ENCODE results near the gene BRD9. TPM values are rescaled to one million over a fixed set of nuclear protein-coding genes. Genes with fewer than 3 reads are reported as not detected.

The BRD9 gene
- total and polyA plus RNA-seq, 8 donors = 37.9 to 60.6 (median 48.1) TPM

GRCh38 chr5:876398-877365 is 15.9 kb downstream of the BRD9 start:
- no peak overlapping the region for H3K4me3 ChIP-seq
- no peak for ATAC-seq
- intact Hi-C loops (cut with DNase I) = no loop called here
- H3K27me3 ChIP-seq = no peaks in the 10 kb centered on the region
- H3K4me1 ChIP-seq = no peaks in the 10 kb centered on the region
- no peaks in the 10 kb centered on the region for H3K9me3 ChIP-seq
- peak in 1 of 4 donors; percentile 63 for DNase-seq
- no peak overlapping the region for H3K27ac ChIP-seq
- H3K36me3 ChIP-seq = peaks cover 0 to 82% of the 10 kb centered on the region in 2 donors
- TF ChIP-seq, protein P1, sequence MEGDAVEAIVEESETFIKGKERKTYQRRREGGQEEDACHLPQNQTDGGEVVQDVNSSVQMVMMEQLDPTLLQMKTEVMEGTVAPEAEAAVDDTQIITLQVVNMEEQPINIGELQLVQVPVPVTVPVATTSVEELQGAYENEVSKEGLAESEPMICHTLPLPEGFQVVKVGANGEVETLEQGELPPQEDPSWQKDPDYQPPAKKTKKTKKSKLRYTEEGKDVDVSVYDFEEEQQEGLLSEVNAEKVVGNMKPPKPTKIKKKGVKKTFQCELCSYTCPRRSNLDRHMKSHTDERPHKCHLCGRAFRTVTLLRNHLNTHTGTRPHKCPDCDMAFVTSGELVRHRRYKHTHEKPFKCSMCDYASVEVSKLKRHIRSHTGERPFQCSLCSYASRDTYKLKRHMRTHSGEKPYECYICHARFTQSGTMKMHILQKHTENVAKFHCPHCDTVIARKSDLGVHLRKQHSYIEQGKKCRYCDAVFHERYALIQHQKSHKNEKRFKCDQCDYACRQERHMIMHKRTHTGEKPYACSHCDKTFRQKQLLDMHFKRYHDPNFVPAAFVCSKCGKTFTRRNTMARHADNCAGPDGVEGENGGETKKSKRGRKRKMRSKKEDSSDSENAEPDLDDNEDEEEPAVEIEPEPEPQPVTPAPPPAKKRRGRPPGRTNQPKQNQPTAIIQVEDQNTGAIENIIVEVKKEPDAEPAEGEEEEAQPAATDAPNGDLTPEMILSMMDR (IDR thresholded peaks at IDR 0.05) = no peak

DNA sequence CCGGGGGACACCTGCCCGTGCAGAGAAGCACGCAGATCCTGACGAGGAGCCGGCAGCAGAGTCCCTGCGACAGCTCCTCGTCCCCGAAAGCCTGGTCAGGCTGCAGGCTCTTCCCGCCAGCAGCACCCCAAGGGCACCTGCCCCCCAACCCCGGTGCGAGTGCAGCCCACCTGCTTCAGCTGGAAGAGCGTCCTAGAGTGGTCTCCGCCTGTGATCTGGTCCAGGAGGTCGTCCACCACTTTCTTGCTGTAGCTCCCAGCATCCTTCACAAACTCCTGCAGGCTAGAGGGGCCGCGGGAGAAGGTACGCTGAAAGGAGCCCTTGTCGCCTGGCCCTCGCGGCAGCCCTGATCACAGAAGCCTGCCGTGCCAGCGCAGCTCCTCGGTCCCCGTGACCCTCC is 16.7 kb downstream of the BRD9 start:
- Histone ChIP-seq H3K27me3 (no peaks in the 10 kb centered on the region), H3K36me3 (peaks cover 0 to 82% of the 10 kb centered on the region in 2 donors), H3K4me1 (no peaks in the 10 kb centered on the region), H3K4me3 (no peak overlapping the region), H3K27ac (no peak overlapping the region), H3K9me3 (no peaks in the 10 kb centered on the region)
- TF ChIP-seq, protein P1 (IDR thresholded peaks at IDR 0.05) = no peak
- ATAC-seq (no peak), DNase-seq (peak in 1 of 4 donors; percentile 66)
- intact Hi-C loops (cut with DNase I) = no loop called here

DNA sequence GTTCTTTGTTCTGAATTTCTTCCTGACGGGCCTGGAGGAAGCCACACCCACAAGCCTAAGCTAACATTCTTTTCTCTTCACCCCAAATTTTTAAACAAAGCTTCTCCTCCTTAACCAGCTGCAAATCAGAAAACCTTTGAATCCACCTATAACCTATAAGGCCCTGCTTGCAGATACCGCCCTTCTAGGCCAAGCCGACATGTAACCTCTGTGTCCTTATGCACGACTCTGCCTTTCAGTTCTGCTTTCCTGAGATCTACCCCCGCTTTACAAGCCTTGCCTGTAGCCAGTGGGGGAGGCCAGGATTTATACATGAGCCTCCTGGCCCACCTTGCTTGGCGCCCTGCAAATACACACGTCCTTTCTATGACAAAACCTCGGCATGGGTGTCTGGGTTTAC is 19.3 kb downstream of the BRD9 start:
- H3K4me1 ChIP-seq = no peaks in the 10 kb centered on the region
- no peaks in the 10 kb centered on the region for H3K27me3 ChIP-seq
- ATAC-seq = no peak
- peaks cover 0 to 100% of the 10 kb centered on the region in 2 donors for H3K36me3 ChIP-seq
- no peak for DNase-seq
- TF ChIP-seq, protein P1 (IDR thresholded peaks at IDR 0.05) = no peak
- peak overlapping the region in 1 of 2 donors; percentile 37 for H3K27ac ChIP-seq
- no peak overlapping the region for H3K4me3 ChIP-seq
- H3K9me3 ChIP-seq = no peaks in the 10 kb centered on the region
- intact Hi-C loops (cut with DNase I) = no loop called here

GRCh38 chr5:872301-872700 is 20.3 kb downstream of the BRD9 start:
- no peaks in the 10 kb centered on the region for H3K4me1 ChIP-seq
- DNase-seq = peak in 1 of 4 donors; percentile 63
- ATAC-seq = no peak
- H3K27me3 ChIP-seq = no peaks in the 10 kb centered on the region
- H3K27ac ChIP-seq = peak overlapping the region in 1 of 2 donors; percentile 37
- no peaks in the 10 kb centered on the region for H3K9me3 ChIP-seq
- peaks cover 0 to 100% of the 10 kb centered on the region in 2 donors for H3K36me3 ChIP-seq
- intact Hi-C loops (cut with DNase I) = no loop called here
- TF ChIP-seq, protein P1 (IDR thresholded peaks at IDR 0.05) = no peak
- no peak overlapping the region for H3K4me3 ChIP-seq

DNA sequence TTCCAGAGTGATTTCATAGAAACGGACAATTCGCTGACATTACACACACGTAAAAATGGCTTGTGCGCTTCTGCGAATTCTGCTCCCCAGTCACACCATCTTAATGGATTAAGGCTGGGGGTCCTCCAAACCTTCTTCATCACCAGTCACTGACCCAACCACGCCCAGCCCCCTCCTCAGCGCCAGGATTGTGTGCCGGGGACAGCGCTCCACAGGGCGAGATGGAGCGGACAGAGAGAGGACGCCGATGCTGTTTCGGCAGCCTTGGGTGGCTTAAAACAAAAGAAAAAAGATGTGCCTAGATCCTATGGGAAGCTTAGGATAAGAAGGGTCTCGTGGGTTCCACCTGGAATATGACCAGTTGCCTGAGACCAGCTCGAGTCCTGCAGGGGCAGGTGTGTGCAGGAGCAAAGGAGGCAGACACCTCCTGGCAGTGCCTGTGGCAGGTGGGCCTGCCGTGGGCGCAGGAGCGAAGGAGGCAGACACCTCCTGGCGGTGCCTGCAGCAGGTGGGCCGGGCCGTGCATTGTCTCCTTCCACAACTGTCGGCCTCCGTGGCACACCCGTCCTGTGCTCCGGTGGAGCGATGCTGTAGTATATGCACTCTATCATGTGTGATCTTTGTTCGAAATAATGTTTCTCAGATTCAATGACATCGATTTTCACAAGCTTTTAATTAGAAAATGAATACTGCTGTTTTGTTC is 20.9 kb downstream of the BRD9 start:
- intact Hi-C loops (cut with DNase I) = no loop called here
- no peak for ATAC-seq

More for the DNA sequence above, 20.9 kb downstream of the BRD9 start:
- TF ChIP-seq, protein P1 (IDR thresholded peaks at IDR 0.05) = no peak
- Histone ChIP-seq H3K27me3 (no peaks in the 10 kb centered on the region), H3K4me3 (no peak overlapping the region), H3K9me3 (no peaks in the 10 kb centered on the region), H3K27ac (no peak overlapping the region), H3K4me1 (no peaks in the 10 kb centered on the region), H3K36me3 (peaks cover 0 to 100% of the 10 kb centered on the region in 2 donors)
- peak in 1 of 4 donors; percentile 60 for DNase-seq
